Astrocyte (in vitro differentiated cells and primary cell): Measurements from ENCODE around the gene C16orf54. TPM values are rescaled to one million over a fixed set of nuclear protein-coding genes. Genes with fewer than 3 reads are reported as not detected.
"Not testable (repeated sequence)": the region's sequence is repeated elsewhere in the genome, so short reads cannot be mapped to it uniquely, and the experiment has no call there.

Experiments
- DNase-seq: peaks from one replicate; pipeline ENCODE4 v3.0.0-alpha.2; 2010; ENCODE audit warnings: low read depth
- FAIRE-seq: peaks from 2 replicates; lab custom pipeline; 2011; peaks lifted over from hg19 to GRCh38; lab: Jason Lieb, UNC
- H2AFZ ChIP-seq: 2 replicates; pipeline ENCODE4 v1.6.0; 2012; ENCODE audit warnings: low read depth, low read length, inconsistent platforms
- H3K27ac ChIP-seq: 2 replicates; pipeline ENCODE4 v1.5.1; 2011; ENCODE audit warnings: low read depth, low read length, inconsistent platforms
- H3K27me3 ChIP-seq: 2 replicates; pipeline ENCODE4 v1.6.0; 2011; ENCODE audit warnings: low read length, inconsistent platforms; ENCODE audit not compliant: insufficient read depth
- H3K36me3 ChIP-seq: 2 replicates; pipeline ENCODE4 v1.5.1; 2011; ENCODE audit warnings: low read length, inconsistent platforms; ENCODE audit not compliant: insufficient read depth
- H3K4me1 ChIP-seq: 2 replicates; pipeline ENCODE4 v1.5.1; 2011; ENCODE audit warnings: low read length, inconsistent platforms; ENCODE audit not compliant: insufficient read depth
- H3K4me2 ChIP-seq: 2 replicates; pipeline ENCODE4 v1.6.0; 2012; ENCODE audit warnings: low read length, inconsistent platforms
- H3K4me3 ChIP-seq: 2 replicates; pipeline ENCODE4 v1.5.1; 2011; ENCODE audit warnings: low read depth, mild to moderate bottlenecking, low read length, inconsistent platforms; ENCODE audit not compliant: insufficient read depth
- H3K79me2 ChIP-seq: 2 replicates; pipeline ENCODE4 v1.6.0; 2012; ENCODE audit warnings: mild to moderate bottlenecking, low read length, inconsistent platforms; ENCODE audit not compliant: insufficient read depth
- H3K9ac ChIP-seq: 2 replicates; pipeline ENCODE4 v1.6.0; 2012; ENCODE audit warnings: mild to moderate bottlenecking, low read length, inconsistent platforms
- H3K9me3 ChIP-seq: 2 replicates; pipeline ENCODE4 v1.5.1; 2012; ENCODE audit warnings: low read depth, mild to moderate bottlenecking, low read length, inconsistent platforms; ENCODE audit not compliant: insufficient read depth
- H4K20me1 ChIP-seq: 2 replicates; pipeline ENCODE4 v1.6.0; 2012; ENCODE audit warnings: low read length, inconsistent platforms; ENCODE audit not compliant: insufficient read depth
- H3K27ac Mint-ChIP-seq: one replicate; pipeline ENCODE4 v1.8.0; 2021; ENCODE audit warnings: mild to moderate bottlenecking, mixed read lengths; ENCODE audit not compliant: unreplicated experiment
- H3K27me3 Mint-ChIP-seq: one replicate; pipeline ENCODE4 v1.8.0; 2021; ENCODE audit warnings: low read depth, mixed read lengths; ENCODE audit not compliant: unreplicated experiment
- H3K36me3 Mint-ChIP-seq: one replicate; pipeline ENCODE4 v1.8.0; 2021; ENCODE audit warnings: low read depth, mixed read lengths; ENCODE audit not compliant: unreplicated experiment
- H3K4me1 Mint-ChIP-seq: one replicate; pipeline ENCODE4 v1.8.0; 2021; ENCODE audit warnings: low read depth, mixed read lengths; ENCODE audit not compliant: unreplicated experiment
- H3K4me3 Mint-ChIP-seq: one replicate; pipeline ENCODE4 v1.8.0; 2021; ENCODE audit warnings: mild to moderate bottlenecking, moderate library complexity, mixed read lengths; ENCODE audit not compliant: unreplicated experiment
- H3K9me3 Mint-ChIP-seq: one replicate; pipeline ENCODE4 v1.8.0; 2021; ENCODE audit warnings: mild to moderate bottlenecking, mixed read lengths; ENCODE audit not compliant: unreplicated experiment
- CTCF ChIP-seq: IDR thresholded peaks from 2 replicates; pipeline ENCODE4 v1.5.1; 2011; ENCODE audit warnings: low read depth, mild to moderate bottlenecking, inconsistent platforms, low read length, moderate library complexity; ENCODE audit not compliant: insufficient read depth
- EZH2 ChIP-seq: IDR thresholded peaks from 2 replicates; pipeline ENCODE4 v1.6.1; 2012; ENCODE audit warnings: mild to moderate bottlenecking, low read length, inconsistent platforms; ENCODE audit not compliant: insufficient read depth
- total RNA-seq: library from RNA; stranded (reverse); gene quantifications from 2 replicates; pipeline ENCODE4 v1.2.1, GENCODE V29; 2021

The C16orf54 gene
- total RNA-seq, 1 donor from 2014 or later, result not detected

- H3K36me3 ChIP-seq, result no peaks in the 10 kb centered on the region
- H3K9me3 Mint-ChIP-seq, result no peaks in the 10 kb centered on the region
- TF ChIP-seq EZH2 (no peak), CTCF (no peak)
- H3K27ac ChIP-seq, result no peak overlapping the region
- H3K27me3 Mint-ChIP-seq, result peaks cover 18% of the 10 kb centered on the region
- H4K20me1 ChIP-seq, result no peaks in the 10 kb centered on the region
- H3K27ac Mint-ChIP-seq, result no peak overlapping the region
- H3K4me3 Mint-ChIP-seq, result no peak overlapping the region
- DNase-seq (no peak), FAIRE-seq (no peak)
- H3K9me3 ChIP-seq, result no peaks in the 10 kb centered on the region
- no peak overlapping the region for H3K9ac ChIP-seq
- no peaks in the 10 kb centered on the region for H3K36me3 Mint-ChIP-seq
- H3K4me1 ChIP-seq, result no peaks in the 10 kb centered on the region
- H3K4me3 ChIP-seq, result no peak overlapping the region
- H2AFZ ChIP-seq, result no peak overlapping the region
- H3K4me1 Mint-ChIP-seq, result no peaks in the 10 kb centered on the region
- H3K79me2 ChIP-seq, result no peaks in the 10 kb centered on the region
- peaks cover 5% of the 10 kb centered on the region for H3K27me3 ChIP-seq
- H3K4me2 ChIP-seq, result no peak overlapping the region
Observed at GRCh38 chr16:29743827-29744531, 1.8 kb downstream of the C16orf54 start.

GRCh38 chr16:29743475-29743826 lies 2.3 kb downstream of the C16orf54 start:
- Histone ChIP-seq H3K27ac (no peak overlapping the region), H3K27me3 (peaks cover 7% of the 10 kb centered on the region), H4K20me1 (no peaks in the 10 kb centered on the region), H3K9me3 (no peaks in the 10 kb centered on the region), H3K79me2 (no peaks in the 10 kb centered on the region), H3K9ac (no peak overlapping the region), H3K4me1 (no peaks in the 10 kb centered on the region), H3K4me3 (no peak overlapping the region), H3K4me2 (no peak overlapping the region), H2AFZ (no peak overlapping the region), H3K36me3 (no peaks in the 10 kb centered on the region)
- FAIRE-seq, result no peak
- H3K9me3 Mint-ChIP-seq, result no peaks in the 10 kb centered on the region
- DNase-seq, result no peak
- H3K27ac Mint-ChIP-seq, result no peak overlapping the region
- H3K4me3 Mint-ChIP-seq, result no peak overlapping the region
- no peaks in the 10 kb centered on the region for H3K4me1 Mint-ChIP-seq
- TF ChIP-seq EZH2, result no peak
- no peaks in the 10 kb centered on the region for H3K36me3 Mint-ChIP-seq
- H3K27me3 Mint-ChIP-seq, result peaks cover 17% of the 10 kb centered on the region

GRCh38 chr16:29742683-29743275 lies 3.0 kb downstream of the C16orf54 start:
- Histone ChIP-seq H3K9me3 (no peaks in the 10 kb centered on the region), H3K27ac (no peak overlapping the region), H2AFZ (no peak overlapping the region), H3K4me1 (no peaks in the 10 kb centered on the region), H3K36me3 (no peaks in the 10 kb centered on the region), H4K20me1 (no peaks in the 10 kb centered on the region), H3K79me2 (no peaks in the 10 kb centered on the region), H3K4me3 (no peak overlapping the region), H3K9ac (no peak overlapping the region), H3K4me2 (no peak overlapping the region), H3K27me3 (peaks cover 7% of the 10 kb centered on the region)
- TF ChIP-seq EZH2 (no peak), CTCF (no peak)
- FAIRE-seq (no peak), DNase-seq (no peak)
- Mint-ChIP-seq H3K4me1 (no peaks in the 10 kb centered on the region), H3K27ac (no peak overlapping the region), H3K27me3 (peaks cover 17% of the 10 kb centered on the region), H3K9me3 (no peaks in the 10 kb centered on the region), H3K36me3 (no peaks in the 10 kb centered on the region), H3K4me3 (no peak overlapping the region)

- not testable (repeated sequence) for H2AFZ ChIP-seq, DNase-seq, H3K4me3 Mint-ChIP-seq, H3K27ac ChIP-seq, H3K4me1 ChIP-seq, H3K9ac ChIP-seq, FAIRE-seq, H3K4me3 ChIP-seq, H4K20me1 ChIP-seq, H3K9me3 Mint-ChIP-seq, H3K9me3 ChIP-seq, H3K36me3 Mint-ChIP-seq, H3K4me1 Mint-ChIP-seq, H3K79me2 ChIP-seq, H3K27ac Mint-ChIP-seq, H3K36me3 ChIP-seq, H3K4me2 ChIP-seq, H3K27me3 ChIP-seq
- peaks cover 17% of the 10 kb centered on the region for H3K27me3 Mint-ChIP-seq
Observed at GRCh38 chr16:29740630-29741015, 5.2 kb downstream of the C16orf54 start.
